Chondrocyte (in vitro differentiated cells): ENCODE data around the gene CD9. TPM values are rescaled to one million over a fixed set of nuclear protein-coding genes. Genes with fewer than 3 reads are reported as not detected.
"Not testable (repeated sequence)": the region's sequence is repeated elsewhere in the genome, so short reads cannot be mapped to it uniquely, and the experiment has no call there.

ENCODE experiments used
- DNase-seq: peaks from one replicate; pipeline ENCODE4 v3.0.0; 2021; ENCODE audit warnings: mixed read lengths, low spot score
- H3K27ac Mint-ChIP-seq: one replicate; pipeline ENCODE4 v1.8.0; 2021; ENCODE audit warnings: mild to moderate bottlenecking, moderate library complexity, mixed read lengths; ENCODE audit not compliant: unreplicated experiment
- H3K27me3 Mint-ChIP-seq: 2 replicates; pipeline ENCODE4 v1.8.0; 2021; ENCODE audit warnings: low read depth, mixed read lengths
- H3K36me3 Mint-ChIP-seq: 2 replicates; pipeline ENCODE4 v1.8.0; 2021; ENCODE audit warnings: low read depth, mixed read lengths
- H3K4me1 Mint-ChIP-seq: 2 replicates; pipeline ENCODE4 v1.8.0; 2021; ENCODE audit warnings: low read depth, mild to moderate bottlenecking, mixed read lengths
- H3K4me3 Mint-ChIP-seq: one replicate; pipeline ENCODE4 v1.8.0; 2021; ENCODE audit warnings: mild to moderate bottlenecking, moderate library complexity, mixed read lengths; ENCODE audit not compliant: unreplicated experiment
- H3K9me3 Mint-ChIP-seq: 2 replicates; pipeline ENCODE4 v1.8.0; 2021; ENCODE audit warnings: low read depth, mixed read lengths
- CTCF ChIP-seq: fragments of 200-600 bp; sonication (generic); IDR thresholded peaks from 2 replicates; pipeline ENCODE4 v1.5.0; 2021; ENCODE audit warnings: antibody characterized with exemption, mild to moderate bottlenecking, moderate library complexity
- total RNA-seq: library from RNA; stranded (reverse); gene quantifications from 3 replicates; pipeline ENCODE4 v1.2.1, GENCODE V29; 2021

The CD9 gene
- total RNA-seq, 1 donor from 2014 or later, result 60.7 TPM

GRCh38 chr12:6160049-6160649, 40.1 kb upstream of the CD9 start:
- H3K9me3 Mint-ChIP-seq, H3K4me3 Mint-ChIP-seq, H3K27me3 Mint-ChIP-seq: not testable (repeated sequence)

DNA sequence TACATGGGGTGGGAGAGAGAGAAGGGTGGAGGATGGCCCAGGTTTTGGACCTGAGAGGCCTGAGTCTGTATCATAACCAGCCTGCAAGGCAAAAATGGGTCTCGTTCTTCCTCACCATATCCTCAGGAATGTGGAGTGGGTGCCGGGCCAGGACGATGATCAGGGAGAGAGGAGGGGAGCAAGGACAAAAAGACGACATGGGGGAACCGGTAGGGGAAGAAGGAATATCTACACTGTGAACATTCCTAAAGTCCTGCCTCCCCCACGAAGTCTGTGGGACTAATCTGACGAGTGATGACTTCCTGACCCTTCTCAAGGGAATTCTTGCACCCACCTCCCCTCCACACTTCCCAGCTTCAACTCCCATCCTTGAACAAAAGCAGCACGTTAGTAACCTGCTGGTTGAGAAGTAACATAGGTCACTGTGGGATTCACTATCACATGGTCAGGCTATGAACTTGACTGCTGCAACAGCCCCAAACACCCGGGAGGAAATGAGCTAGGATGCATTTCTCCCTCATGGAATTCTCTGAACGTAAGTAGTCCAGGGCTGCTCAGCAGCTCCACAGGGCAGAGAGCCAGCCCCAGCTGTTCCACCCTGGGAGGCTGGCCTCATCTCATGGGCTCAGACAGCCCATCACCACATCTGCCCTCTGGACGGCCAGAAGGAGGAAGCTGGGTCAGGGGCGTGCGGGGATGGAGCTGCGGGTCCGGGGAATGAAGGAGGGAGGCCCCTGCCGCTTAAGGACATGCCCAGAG, 38.9 kb upstream of the CD9 start:
- no peaks in the 10 kb centered on the region for H3K36me3 Mint-ChIP-seq
- DNase-seq, result no peak
- no peaks in the 10 kb centered on the region for H3K9me3 Mint-ChIP-seq
- peaks cover 34% of the 10 kb centered on the region for H3K4me1 Mint-ChIP-seq
- peak overlapping the region; percentile 66 for H3K27ac Mint-ChIP-seq
- H3K27me3 Mint-ChIP-seq, result no peaks in the 10 kb centered on the region
- no peak overlapping the region for H3K4me3 Mint-ChIP-seq
- TF ChIP-seq CTCF, result no peak

More at GRCh38 chr12:6160049-6160649, 40.1 kb upstream of the CD9 start:
- H3K36me3 Mint-ChIP-seq, DNase-seq, H3K27ac Mint-ChIP-seq: not testable (repeated sequence)
- H3K4me1 Mint-ChIP-seq, result peaks cover 30% of the 10 kb centered on the region

DNA sequence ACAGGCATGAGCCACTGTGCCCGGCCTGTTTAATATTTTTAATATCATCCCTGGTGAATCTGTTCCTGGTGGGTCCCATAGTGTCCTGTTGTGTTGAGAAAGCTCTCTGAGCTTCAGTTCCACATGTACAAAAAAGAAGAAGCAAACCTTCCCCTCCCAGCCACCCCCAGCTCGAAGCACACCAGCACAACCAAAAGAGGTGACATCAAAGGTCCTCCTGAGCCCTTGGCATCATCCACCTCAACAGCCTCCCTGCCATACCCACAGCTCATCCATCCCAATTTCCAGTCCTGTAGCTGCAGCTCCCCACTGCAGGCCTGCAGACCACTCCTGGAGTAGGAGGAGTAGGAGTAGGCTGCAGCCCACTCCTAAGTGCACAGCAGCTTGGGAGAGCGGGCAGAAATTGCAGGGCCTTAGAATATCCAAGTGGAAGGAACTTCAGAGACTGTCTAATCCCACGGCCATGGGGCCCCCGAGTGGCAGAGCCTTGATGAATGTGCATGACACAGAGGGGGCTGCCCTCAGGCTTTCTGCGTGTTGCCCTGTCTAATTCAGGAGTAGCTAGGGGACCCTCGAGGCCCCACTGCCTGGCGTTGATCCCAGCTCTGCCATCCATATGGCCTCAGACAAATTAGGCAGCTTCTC, 36.7 kb upstream of the CD9 start:
- Mint-ChIP-seq H3K36me3 (no peaks in the 10 kb centered on the region), H3K27me3 (no peaks in the 10 kb centered on the region), H3K9me3 (no peaks in the 10 kb centered on the region), H3K27ac (no peak overlapping the region), H3K4me1 (peaks cover 45% of the 10 kb centered on the region), H3K4me3 (no peak overlapping the region)
- TF ChIP-seq CTCF, result no peak
- DNase-seq, result no peak

DNA sequence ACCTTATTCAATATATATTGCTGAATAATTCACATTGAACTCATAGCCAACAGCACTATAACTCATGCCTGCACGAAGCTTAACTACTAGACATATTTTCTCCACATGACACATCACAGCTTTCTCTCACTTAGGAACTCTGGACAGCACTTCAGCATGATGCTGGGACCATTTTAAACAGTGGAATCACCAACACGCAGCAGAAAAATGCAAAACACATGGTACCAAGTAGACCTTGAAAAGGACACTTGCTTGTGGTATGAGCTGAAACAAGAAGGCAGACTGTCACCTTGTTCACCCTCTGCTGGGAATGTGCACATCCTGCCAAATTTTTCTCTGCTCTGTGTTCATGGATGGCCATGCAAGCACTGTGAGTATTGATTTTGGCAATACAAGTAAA, 34.8 kb upstream of the CD9 start:
- H3K36me3 Mint-ChIP-seq, result no peaks in the 10 kb centered on the region
- H3K27me3 Mint-ChIP-seq, result no peaks in the 10 kb centered on the region
- no peak for TF ChIP-seq CTCF
- DNase-seq, result no peak
- no peak overlapping the region for H3K4me3 Mint-ChIP-seq
- no peaks in the 10 kb centered on the region for H3K9me3 Mint-ChIP-seq
- H3K27ac Mint-ChIP-seq, result no peak overlapping the region
- peaks cover 41% of the 10 kb centered on the region for H3K4me1 Mint-ChIP-seq

DNA sequence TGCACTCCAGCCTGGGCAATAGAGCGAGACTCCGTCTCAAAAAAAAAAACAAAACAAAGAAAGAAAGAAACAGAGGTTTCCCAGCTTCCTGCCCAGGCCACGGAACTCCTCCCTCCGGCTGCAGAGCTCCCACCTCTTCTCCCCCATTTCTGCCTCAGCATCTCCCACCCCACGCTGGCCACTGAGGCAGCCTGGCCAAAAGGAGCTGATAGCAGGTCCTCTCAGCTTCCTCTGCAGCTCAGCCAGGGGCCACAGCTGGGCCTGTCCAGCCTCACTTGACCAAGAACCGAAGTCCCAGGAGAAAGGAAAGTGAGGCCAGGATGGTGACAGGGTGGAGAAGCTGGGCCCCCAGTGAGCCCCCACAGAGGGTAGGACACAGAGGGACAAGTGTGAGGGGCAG, 33.4 kb upstream of the CD9 start:
- TF ChIP-seq CTCF, result no peak
- no peaks in the 10 kb centered on the region for H3K36me3 Mint-ChIP-seq
- H3K9me3 Mint-ChIP-seq, result no peaks in the 10 kb centered on the region
- no peaks in the 10 kb centered on the region for H3K27me3 Mint-ChIP-seq
- no peak for DNase-seq
- peak overlapping the region; percentile 98 for H3K27ac Mint-ChIP-seq
- peaks cover 26% of the 10 kb centered on the region for H3K4me1 Mint-ChIP-seq
- no peak overlapping the region for H3K4me3 Mint-ChIP-seq
